Stimulated activated CD8-positive, alpha-beta memory T cell treated with anti-CD3 and anti-CD28 coated beads, Interleukin-4, amount 100 ng/mL, for 1 hour (primary cell): ENCODE results near the gene CHST13.
"Not testable (repeated sequence)": the region's sequence is repeated elsewhere in the genome, so short reads cannot be mapped to it uniquely, and the experiment has no call there.

Experiments used
- DNase-seq, 2 donors: peaks; one replicate each; pipeline ENCODE4 v3.0.0-alpha.2; 2020; ENCODE audit warnings: low read depth in 2 of 2, low spot score in 1 of 2

The CHST13 gene

DNA sequence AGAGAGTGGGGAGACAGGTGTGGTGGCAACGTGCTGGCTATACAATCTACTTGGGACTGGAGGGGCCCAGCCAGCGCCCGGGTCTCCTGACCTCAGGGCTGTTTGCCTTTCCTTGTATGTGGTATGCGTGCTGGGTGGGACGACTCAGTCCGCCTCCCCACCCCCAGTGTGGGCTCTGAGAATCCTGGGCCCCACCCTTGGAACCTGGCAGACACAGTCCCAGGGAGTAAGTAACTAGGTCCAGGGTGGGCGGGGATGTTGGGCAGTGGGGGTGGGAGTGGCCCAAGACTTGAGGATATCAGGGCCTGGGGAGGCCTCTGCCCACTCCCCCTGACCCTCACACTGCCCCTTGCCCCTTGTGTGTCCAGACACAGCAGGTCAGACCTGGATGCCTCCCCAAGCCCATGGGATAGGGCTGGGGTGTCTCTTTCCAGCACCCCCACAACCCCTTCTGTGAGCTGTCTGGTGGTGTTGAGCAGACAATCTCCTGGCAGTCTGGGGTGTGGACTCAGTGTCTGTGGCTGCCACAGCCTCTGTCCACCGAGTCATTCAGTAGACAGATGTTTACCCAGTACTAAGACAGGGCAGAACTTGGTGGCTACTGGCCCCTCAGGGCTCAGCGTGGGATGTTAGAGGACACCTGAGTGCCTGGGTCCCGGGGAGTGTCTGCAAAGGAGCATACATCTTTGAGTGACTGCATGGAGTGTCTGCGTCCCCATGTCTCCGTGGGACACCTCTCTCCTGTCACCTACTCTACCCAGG, 1.3 kb downstream of the CHST13 start:
- no peak for DNase-seq

DNA sequence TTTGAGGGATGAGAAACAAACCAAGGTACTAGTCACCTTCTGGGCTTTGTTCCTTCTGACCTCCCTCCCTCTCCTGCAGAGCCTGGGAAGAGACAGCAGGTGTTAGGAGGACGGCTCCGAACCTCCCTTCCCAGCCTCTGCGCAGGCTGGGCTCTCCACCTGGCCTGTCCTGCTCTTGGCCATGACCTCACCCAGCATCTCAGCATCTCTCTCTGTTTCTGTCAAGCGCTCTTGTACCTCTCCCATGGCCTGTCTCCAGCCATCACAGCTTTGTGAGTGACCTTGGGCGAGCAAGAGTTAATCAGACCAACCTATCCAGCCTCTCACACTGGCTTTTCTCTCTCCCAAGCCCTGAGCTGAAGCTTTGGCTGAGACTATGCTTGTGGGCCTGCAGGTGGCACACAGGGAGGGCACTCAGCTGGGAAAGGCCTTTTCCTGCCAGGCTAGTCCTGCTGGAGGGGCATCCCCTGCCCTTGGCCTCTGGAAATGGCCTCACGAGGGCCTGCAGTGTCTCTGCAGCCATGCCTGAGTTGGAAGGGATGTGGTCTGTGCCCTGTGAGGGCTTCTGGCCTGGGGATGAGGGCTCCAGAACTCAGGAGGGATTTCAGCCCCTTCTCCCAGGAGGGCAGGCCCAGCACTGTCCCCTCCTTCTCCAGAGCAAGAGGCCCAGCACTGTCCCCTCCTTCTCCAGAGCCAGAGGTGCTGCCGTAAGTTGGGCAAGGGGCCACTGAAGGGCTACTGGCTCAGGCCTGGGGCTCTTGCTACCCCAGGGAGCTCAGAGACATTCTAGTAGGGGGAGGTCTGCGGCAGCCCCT, 2.1 kb downstream of the CHST13 start:
- DNase-seq, result no peak

DNA sequence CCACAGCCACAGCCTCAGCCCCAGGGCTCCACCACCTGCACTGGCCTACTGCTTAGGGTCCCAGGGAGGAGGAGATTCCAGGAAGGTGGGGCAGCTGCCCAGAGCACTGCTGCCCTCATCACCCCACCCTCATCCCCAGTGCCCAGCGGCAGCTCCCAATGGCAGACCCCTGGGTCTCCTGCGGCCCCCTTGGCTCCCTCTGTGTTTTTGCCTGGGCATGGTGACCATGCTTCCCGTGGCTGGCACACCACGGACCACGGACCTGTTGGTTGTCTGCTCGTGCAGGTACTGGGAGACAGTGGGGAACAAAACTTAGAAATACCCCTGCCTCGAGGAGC, 2.7 kb downstream of the CHST13 start:
- DNase-seq, result no peak

DNA sequence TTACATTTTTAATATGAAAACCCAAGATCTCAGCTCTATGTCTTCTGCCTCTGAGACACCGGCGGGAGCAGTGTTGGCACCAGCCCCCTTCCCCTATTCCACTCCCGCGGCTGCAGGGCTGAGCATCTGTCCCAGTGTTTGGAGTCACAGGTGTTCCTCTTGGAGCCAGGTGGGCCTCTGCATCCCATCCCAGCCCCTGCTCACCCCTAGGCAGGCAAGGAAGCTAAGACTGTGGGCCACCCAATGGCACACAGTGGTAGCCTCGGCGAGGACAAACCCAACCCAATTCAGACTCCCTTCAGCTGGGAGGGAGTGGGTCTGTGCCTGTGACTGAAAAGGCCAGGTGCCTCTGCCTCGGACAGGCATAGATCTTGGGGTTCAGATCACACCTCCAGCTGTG, 3.1 kb downstream of the CHST13 start:
- no peak for DNase-seq

DNA sequence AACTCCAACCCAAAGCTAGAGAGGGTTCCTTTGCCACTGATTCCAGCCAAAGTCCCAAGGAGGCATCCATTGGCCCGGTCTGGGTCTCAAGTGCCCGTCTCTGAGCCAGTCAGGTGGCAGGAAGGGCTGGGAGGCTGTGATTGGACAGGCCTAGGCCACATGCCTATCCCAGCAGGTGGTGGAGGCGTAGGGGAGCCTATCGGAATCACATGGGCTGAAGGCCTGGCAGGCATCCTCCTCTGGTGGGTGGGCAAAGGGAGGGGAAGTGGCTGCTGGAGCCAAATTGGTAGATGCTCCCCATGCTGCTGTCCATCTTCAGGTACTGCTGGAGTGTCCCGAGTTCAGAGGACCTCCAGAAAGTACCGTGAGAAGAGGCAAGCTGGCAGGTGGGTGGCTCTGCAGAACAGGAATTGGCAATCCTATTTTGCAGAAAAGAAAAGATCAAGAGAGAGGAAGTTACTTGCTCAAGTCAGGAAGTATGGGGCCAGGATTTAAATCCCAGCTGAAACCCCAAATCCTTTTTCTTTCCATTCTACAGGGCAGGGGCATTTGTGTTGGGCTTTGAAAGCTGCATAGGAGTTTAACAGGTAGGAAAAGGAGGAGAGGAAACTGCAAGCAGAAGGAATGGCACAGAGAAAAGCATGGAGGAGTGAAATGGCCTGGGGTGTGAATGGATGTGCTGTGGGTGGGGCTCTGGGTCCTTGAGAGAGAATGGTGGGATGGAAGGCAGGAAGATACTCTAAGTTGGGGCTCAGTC, 3.7 kb downstream of the CHST13 start:
- no peak for DNase-seq

DNA sequence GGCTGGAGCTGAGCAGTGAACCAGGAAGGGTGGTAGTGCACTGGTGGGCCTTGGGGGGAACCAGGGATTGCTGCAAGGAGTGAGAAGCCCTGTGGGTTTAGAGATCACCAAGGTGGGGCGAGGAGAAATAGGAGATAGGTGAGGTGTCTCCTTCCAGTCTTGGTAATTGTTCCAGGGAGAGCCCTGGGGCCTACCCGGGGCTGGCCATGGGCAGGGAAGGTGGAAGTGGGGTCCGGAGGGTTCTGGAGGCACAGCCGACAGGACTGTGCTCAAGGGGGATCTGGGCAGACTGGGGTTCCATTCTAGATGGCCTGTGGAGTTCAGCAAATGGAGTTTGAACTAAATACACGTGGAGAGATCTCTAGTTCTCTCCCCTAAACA, 4.5 kb downstream of the CHST13 start:
- DNase-seq, result no peak

DNA sequence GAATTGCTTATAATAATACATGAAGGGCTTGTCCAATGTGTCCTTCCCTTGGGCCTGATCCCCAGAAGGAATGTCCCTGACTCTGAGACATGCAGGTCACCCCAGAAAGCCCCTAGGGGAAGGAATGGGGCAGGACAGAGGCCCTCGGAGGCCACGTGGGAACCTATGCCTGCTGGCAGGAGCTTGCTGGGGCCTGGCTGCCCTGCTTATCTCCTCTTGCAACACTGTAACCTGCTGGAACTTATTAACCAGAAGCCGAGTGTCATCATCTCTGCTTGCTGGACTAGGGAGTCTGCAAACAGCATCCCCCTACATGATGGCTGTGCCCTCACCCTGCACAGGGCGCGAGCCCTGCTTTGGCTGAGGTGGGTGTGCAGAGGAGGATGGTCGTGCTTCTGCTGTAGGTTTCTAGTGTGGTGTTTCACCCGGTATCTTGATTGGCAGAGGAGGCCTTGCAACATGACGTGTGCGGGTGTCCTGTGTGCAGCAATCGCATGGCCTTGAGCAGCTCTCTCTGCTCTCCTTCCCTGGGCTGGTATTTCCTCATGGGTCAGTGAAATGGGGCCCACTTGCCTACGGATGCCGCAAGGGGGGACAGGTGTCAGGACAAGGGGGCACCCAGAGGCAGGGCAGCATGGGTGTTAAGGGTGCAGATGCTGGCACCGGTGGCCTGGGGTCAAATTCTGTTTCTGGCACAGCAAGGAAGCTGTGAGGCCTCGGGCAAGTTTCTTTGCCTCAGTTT, 5.0 kb downstream of the CHST13 start:
- no peak for DNase-seq

DNA sequence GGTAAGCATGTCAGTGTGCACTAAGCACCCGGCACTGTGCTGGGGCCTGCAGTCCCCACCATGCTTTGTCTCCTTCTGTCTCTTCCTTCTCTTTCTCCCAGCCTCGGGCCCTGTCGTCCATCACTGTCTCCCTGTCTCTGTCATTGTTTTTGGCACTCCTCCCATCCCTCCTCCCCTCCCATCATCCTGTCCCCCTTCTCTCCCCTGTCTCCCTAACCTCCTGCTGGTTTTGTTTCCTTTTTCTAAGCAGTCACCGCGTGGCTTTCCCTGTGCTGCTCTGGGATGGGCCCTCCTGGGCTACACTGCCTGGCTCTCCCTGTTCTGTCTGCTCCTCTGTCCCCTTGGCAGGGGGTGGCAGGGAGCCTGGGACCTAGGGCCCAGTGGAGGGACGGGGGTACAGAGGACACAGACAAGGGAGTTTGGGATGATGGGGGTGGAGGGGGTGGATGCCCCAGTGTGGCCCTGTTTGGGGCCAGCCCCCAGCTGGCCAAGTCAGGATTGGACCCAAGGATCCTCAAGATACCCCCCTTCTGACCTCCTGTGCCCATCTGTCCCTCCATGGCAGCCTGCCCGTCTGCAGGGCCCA, 5.7 kb downstream of the CHST13 start:
- DNase-seq, result no peak

DNA sequence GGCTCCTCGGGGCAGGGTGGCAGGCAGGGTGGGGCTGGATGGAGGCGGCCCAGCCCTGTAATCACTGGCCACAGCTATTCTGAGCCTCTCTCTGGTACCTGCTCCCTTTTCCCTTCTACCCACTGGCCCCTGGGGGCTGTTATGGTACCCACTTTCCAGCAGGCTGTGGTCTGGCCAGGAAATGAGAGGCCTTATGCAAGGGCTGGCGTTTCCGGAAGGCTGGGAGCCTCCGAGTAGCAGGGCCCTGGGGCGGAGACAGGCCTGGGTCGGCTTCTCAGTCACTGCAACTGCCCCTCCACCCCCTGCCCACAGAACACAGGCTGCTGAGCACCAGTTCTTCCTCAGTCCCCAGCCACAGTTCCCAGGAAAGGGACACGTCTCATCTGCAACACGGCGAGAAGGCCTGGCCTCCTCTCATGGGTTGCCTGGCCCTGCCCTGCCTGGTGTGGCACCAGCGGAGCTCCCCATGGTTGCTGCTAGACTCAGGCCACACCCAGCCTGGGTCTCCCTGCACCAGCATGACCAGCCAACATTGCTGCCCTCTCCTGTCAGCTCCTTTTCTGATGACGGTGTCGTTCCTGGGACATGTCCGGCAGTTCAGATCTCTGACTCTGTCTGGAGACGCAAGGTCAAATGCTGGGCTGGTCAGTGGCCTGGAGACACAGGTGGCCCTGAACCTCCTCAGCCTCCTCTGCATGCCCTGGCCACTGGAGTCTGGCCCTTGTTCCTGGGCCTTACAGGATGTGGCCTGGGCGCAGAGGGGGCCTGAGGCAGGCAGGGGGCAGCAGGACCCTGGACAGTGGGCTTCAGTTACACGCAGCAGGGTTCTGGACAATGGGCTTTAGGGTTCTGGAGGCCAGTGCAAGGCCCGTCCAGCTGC, 6.5 kb downstream of the CHST13 start:
- DNase-seq, result no peak

DNA sequence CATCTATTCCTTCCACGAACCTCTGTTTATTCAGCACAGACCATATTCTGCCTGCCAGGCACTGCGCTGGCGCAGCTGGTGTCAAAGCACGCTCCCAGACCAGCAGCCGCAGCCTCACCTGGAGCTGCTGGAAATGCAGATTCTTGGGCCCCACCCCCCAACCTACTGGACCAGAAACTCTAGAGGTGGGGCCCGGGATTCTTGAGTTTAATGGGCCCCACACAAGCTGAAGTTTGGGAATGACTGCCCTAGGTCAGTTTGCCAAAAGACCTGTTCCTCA, 7.0 kb downstream of the CHST13 start:
- DNase-seq, result no peak

DNA sequence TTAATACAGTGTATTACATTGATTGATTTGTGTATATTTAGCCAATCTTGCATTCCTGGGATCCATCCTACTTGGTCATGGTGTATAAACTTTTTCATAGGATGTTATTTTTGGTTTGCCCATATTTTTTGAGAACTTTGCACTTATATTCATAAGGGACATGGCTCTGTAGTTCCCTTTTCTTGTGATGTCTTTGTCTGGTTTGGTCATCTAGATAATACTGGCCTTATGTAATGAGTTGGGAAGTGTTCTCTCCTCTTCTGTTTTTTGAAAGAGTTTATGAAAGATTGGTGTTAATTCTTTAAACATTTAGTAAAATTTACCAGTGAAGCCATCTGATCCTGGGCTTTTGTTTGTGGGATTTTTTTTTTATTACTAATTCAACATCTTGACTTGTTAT, 9.6 kb downstream of the CHST13 start:
- no peak for DNase-seq

DNA sequence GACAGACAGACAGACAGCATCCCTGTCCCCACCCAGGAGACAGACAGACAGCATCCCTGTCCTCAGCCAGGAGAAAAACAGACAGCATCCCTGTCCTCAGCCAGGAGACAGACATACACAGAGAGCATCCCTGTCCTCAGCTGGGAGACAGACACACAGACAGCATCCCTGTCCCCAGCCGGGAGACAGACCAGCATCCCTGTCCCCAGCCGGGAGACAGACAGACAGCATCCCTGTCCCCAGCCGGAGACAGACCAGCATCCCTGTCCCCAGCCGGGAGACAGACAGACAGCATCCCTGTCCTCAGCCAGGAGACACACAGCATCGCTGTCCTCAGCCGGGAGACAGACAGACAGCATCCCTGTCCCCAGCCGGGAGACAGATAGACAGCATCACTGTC, 10.8 kb downstream of the CHST13 start:
- not testable (repeated sequence) for DNase-seq

DNA sequence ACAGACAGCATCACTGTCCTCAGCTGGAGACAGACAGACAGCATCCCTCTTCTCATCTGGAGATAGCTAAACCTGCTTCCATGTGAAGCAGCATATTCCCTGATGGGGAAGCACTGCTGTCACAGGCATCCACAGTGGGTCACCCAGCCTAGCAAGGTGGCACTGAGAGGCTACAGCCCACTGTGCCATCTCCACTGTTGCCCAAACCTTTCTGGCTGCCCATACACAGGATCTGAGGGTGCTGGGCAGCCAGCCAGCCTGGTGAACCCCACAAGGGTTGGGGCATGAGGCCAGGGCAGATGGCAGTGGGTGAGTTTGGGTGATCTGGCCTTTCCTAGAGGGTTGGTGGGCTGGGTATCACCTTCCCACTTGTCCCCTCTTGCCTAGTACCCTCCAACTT, 11.7 kb downstream of the CHST13 start:
- DNase-seq, result no peak

DNA sequence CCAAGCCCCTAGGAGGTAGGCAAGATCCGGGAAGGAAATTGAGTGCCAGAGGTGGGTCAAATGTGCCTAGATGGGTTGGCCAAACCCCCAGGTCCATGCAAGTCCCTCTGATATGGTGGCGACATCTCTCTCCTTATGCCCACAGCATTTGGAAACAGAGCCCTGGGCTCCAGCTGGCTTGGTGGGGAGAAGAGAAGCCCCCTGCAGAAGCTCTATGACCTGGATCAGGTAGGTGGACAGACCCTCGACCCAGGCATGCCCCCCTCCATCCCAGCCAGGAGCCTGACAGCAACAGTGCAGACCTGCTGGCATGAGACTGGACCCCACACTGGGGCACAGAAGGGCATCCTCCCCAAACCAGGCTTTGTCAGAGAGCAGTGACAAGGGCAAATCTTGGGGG, 12.2 kb downstream of the CHST13 start:
- DNase-seq, result no peak

DNA sequence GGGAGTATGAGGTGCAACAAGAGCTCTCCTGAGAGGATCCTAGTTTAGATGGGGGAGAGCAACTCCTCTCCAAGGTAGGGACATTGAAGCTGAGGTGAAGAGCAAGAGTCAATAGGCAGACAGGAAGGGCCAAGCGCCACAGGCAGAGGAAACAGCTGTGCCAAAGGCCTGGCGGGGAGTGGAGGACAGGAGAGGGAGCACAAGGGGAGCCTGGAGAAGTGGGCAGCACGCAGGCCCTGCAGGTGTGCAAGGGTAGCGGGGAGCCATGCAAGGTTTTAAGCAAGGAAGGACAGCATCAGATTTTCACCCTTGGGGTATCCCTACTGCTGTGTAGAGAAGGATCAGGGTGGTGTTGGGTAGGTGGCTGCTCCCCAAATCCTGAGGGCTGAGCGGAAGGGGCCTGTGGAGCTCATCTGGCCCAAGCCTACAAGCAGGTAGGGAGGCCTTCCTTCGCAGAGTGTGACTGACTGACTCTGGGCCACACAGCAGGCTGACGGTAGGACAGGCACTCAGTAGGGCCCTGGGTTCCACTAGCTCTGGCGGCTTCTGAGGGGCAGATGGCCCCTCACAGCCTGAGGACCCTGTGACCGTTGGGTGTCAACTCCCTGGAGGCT, 13.3 kb downstream of the CHST13 start:
- no peak for DNase-seq

DNA sequence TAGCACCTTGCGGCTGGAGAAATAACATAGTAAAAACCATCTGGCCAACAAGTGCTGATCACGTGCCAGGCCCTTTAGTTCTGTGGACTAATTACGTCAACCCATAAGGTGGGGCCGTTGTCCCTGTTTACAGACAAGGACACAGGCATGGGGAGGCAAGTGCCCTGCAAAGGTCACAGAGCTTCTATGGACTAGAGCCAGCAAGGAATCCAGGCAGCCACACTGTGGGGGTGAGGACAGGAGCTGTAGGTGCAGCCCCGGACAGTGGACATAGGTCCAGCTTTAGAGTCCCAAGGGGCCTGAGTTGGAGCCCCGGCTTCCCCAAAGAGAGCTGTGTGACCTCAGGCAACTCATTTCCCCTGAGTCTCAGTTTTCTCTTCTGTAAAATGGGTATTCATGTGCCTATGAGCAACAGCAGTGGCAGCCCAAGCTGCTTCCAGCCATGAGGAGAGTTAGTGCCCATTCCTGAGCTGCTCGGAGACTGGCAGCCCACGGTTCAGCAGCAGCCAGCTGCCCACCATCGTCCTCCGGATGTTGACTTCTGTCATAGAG, 13.9 kb downstream of the CHST13 start:
- no peak for DNase-seq

DNA sequence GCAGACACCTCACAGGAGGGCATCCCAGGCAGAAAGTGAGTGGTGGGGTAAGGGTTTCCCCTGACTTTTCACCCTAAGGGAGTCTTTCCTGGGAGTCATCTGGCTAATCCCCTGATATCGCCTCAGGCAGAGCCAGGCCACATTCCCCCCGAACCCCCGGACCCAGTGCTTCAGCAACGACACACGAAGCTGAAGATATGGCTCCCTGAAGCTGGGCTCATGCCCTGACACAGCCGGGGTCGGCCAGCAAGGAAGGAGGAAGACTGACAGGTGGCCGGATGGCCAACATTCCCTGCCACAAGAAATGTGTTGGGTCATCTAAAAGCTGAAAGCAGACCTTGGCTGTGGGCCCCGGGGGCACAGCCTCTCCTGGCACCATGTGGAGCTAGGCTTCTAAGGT, 14.4 kb downstream of the CHST13 start:
- DNase-seq, result no peak

DNA sequence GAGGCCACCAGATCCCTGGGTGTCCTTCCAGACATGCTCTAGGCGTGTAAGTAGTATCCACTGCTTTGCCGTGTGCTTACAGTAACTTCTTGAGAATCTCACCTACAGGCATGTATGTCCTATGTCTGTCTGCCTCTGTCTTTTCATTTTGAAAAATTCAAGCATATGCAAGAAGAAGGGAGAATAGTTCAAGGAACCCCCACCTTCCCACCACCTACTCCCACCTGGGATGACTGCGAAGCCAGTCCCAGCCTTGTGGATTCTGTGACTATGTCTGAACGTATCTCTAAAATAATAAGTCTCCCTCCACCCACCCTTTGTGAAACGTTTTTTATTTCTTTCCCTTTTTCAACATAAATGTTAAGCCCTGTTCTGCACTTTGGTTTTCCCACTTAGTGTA, 15.0 kb downstream of the CHST13 start:
- DNase-seq, result no peak

DNA sequence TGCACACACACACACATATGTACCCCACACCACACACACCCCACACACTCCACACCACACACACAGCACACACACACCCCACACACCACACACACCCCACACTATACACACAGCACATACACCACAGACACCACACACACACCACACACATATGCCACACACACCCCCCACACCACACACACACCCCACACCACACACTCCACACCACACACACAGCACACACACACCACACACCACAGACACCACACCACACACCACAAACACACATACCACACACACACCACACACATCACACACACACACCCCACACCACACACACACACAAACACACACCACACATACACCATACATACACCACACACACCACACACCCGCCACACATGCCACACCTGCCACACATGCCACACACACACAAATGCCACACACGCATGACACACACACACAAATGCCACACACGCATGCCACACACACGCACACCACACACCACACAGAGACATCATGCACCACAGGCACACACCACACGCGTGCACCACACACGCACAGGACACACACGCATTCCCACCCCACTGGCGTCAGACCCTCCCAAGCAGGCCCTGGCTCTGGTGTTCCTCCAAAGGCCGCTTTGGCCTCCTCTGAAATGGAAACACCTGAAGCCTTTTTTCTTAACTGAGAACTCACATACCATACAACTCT, 15.7 kb downstream of the CHST13 start:
- DNase-seq, result no peak
